Stimulated activated naive CD4-positive, alpha-beta T cell (primary cell): ENCODE data around the gene TRNAU1AP.

Source experiments
- DNase-seq, 6 experiments: peaks; one replicate each; lab custom pipeline; 2025; lab: John Stamatoyannopoulos, UW

The TRNAU1AP gene

GRCh38 chr1:28604962-28605361 lies 52.1 kb downstream of the TRNAU1AP start:
- no peak for DNase-seq

GRCh38 chr1:28606771-28607170 lies 53.9 kb downstream of the TRNAU1AP start:
- no peak for DNase-seq

DNA sequence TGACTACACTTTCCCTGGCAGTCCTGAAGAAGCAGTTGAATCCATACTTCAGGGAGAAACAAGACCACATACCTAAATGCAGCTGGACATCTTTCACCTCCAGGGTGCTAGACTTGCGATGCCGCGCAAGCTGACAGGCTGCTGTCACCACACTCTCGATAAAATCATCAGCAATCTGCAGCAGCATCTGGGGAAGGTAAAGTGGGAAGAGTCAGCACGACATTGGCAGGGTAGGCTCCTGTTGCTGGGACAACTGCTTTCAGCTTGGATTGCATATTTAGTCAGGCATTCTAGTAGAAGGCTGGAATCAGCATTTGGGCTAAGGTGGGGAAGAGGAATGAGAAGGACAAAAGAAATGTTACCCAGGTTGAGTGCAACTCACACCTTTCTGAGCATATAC lies 60.3 kb downstream of the TRNAU1AP start:
- DNase-seq: no peak
